GM12873 (cell line): ENCODE data around the gene SYCE1L.

Source experiments
- TF ChIP-seq, protein P1 (sequence below): IDR thresholded peaks from 2 replicates; pipeline ENCODE4 v1.5.1; 2012; ENCODE audit warnings: low read depth, mild to moderate bottlenecking, moderate library complexity, low read length, control low read depth; ENCODE audit not compliant: insufficient read depth; ENCODE audit errors: missing control alignments

Gene SYCE1L

DNA sequence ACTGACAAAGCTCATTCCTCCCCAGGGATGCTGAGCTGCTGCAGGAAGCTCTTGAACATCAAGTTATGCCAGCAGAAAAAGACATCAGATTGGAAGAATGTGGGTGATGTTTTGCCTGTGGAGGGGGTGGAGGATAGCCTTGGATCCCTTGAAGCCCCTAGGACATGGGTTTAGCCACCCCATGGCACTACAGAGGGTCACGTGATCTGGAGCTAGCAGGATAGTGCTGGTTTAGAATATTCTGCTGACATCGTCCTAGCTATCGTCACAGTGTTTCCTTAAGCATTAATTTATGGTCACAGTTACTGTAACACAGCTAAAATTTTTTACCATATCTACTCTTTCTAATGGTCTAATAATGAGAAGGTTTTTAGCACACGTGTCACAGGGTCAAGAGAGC, 28.4 kb upstream of the SYCE1L start:
- TF ChIP-seq, protein P1, sequence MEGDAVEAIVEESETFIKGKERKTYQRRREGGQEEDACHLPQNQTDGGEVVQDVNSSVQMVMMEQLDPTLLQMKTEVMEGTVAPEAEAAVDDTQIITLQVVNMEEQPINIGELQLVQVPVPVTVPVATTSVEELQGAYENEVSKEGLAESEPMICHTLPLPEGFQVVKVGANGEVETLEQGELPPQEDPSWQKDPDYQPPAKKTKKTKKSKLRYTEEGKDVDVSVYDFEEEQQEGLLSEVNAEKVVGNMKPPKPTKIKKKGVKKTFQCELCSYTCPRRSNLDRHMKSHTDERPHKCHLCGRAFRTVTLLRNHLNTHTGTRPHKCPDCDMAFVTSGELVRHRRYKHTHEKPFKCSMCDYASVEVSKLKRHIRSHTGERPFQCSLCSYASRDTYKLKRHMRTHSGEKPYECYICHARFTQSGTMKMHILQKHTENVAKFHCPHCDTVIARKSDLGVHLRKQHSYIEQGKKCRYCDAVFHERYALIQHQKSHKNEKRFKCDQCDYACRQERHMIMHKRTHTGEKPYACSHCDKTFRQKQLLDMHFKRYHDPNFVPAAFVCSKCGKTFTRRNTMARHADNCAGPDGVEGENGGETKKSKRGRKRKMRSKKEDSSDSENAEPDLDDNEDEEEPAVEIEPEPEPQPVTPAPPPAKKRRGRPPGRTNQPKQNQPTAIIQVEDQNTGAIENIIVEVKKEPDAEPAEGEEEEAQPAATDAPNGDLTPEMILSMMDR = no peak

DNA sequence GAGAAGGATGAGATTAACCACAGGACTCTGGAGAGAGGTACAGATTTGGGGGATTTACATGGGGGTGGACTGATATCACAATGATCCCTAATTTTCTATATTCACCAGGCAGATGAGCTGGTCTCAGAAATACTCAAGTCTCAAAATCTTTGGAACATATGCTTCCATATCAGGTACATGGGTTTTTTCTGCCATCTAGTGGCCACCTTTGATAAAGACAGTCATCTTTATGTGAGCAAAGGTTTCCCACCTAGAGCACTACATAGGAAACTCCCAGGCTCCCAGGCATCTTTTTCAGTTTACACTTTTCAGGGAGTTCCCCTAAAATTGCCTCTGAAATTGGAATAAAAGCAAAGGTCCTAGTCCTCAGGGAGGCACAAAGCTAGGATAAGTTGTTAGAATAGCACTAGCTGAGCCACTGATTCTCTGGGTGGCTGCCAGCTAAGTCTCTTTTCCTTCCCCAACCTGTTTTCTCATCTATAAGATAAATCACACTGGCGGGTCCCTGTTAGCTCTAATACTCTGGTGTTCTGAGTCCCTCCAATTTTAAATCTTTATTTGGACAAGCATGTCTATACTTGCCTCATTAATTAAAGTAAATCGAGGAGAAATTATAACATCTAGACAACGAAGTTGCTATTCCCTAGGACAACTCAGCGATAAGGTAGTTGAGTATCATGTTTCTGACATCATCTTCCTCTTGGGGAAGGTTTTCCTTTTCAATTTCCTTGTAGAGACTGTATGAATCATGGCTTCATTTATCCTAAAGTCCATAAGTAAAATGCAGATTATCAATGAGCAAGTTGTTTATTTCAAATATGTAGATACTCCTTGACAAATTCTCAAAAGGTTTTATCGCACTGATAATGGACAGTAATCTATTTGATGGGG, 27.2 kb upstream of the SYCE1L start:
- TF ChIP-seq, protein P1 = peak; percentile 72

DNA sequence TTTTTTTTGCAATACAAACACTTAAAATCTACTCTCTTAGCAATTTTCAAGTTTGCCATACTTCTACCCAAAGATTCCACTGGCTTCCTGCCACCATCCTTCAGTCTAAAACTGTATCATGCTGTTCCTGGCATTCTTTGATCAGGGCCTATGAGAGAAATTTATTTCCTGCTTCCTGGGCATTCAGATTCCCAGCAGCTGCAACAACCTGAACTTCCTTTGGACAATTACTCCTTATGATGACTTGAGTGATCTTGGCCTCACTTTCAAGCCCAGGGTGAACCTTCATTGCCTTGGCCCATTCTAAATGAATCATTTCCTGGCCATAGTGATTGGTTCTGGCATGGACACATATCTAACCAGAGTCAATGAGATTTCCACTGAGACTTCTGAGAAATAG, 26.3 kb upstream of the SYCE1L start:
- TF ChIP-seq, protein P1 = no peak

- TF ChIP-seq, protein P1 = no peak
Measured at GRCh38 chr16:77183137-77183536, 16.1 kb upstream of the SYCE1L start.

DNA sequence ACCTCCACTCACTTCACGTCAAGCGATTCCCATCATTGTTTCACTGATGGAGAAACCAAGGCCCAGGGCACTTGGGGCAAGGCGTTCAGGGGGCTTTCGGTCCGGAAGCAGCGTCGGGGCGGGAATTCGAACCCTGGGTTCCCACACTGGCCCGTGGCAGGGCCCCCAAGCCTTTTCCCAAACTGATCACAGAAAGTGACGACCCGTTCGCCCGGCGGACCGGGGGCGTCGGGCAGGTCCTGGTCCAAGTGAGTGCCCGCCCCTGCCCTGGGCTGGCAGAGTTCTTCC, 9.1 kb upstream of the SYCE1L start:
- TF ChIP-seq, protein P1 = no peak

DNA sequence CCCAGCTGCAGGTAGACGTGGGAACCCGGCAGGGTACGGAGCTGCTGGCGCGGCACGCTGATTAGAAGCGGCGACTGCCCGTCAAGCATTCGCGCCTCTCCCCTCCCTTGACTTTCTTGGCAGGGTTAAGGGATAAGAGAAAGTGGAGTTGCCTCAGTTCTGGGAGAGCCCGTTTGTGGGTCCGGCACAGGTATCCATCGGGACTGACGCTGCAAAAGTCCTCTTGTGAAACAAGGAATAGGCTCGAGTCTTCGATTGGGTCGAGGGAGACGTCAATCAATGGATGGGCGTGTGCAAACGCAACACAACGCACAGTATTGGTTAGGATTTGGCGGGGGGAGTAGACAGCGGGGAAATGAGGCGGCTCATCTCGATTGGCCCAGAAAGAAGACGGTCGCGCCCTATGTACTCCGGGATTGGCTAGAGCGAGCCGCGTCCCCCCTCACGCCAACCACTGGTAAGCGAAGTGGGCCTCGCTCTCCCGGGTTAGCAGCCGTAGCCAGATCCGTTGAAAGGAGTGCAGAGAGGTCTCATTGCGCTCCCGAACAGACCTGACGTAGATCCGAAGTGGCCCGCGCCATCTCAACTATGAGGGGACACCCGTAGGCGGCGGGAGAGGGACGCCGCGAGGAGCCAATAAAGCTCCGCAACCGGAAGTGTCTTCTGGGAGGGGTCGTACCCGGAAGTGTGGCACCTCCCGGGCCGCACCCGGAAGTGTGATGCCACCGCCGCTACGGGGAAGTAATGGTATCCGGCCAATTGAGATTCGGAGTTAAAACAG, 8.5 kb upstream of the SYCE1L start, which contains the start of gene MON1B:
Gene MON1B (plus strand): TSS at position 713 of the 781 bp plus-strand sequence. CDS start 296 bp downstream, outside the sequence.
- TF ChIP-seq, protein P1 = no peak

DNA sequence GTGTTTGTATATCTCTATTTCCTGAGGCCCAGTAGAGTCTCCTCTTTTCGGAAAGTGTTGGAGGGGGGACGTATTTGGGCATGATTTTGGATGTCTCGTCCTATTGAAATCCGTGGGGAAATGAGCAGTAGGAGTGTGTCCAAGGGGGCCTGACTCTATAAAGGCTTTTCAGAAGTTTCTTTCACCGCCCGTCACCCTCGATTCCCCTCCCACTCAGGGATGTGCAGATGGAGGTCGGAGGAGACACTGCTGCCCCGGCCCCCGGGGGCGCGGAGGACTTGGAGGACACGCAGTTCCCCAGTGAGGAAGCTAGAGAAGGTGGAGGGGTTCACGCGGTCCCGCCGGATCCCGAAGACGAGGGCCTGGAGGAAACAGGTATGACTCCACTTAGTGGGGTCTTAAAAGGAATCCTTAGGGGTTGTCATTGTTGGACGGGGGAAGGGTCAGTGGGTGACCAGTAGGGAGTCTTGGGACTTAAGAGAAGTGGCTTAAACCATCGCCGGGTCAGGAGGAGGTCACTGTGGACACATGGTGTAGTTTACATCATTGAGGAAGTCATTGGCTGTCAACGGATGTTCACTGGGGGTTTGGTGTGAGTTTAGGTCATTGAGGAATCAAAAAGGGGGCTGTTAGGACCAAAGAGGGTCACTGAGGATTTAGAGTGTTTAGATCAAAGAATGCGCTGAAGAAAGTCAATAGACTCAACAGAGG, 7.8 kb upstream of the SYCE1L start:
- TF ChIP-seq, protein P1 = no peak
